Measurements from ENCODE around the gene FREM2. TPM values are rescaled to one million over a fixed set of nuclear protein-coding genes. Genes with fewer than 3 reads are reported as not detected.

Gene FREM2
- total and polyA plus RNA-seq, 2 experiments from 2014 or later: 2.4 to 29.8 TPM

DNA sequence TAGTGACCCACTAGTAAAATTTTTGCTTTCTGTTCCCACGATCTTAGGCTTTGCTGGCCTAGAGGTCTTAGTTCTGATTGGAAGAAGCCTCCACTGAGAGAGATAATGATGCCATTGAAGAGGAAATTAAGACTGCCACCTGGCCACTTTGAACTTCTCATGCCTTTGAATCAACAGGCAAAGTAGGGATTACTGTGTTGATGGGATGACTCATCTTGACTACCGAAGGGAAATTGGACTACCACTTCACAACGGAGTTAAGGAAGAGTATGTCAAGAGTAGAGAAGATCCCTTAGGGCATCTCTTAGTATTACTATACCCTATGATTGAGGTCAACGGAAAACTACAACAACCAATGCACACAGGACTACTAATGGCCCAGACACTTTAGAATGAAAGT is 12.7 kb upstream of the FREM2 start (continued):
- TF ChIP-seq JUNB (IDR thresholded peaks at IDR 0.05; ENCODE audit: unreplicated experiment) (no peak), POLR2AphosphoS5 (IDR thresholded peaks at IDR 0.05; ENCODE audit: low read depth) (no peak), EZH2 (IDR thresholded peaks at IDR 0.05; ENCODE audit: low read depth, unreplicated experiment) (no peak), STAT1 (IDR thresholded peaks at IDR 0.05; ENCODE audit: unreplicated experiment) (no peak), EZH2phosphoT487 (IDR thresholded peaks at IDR 0.05; ENCODE audit: unreplicated experiment) (no peak)
- TF ChIP-seq, protein P1, sequence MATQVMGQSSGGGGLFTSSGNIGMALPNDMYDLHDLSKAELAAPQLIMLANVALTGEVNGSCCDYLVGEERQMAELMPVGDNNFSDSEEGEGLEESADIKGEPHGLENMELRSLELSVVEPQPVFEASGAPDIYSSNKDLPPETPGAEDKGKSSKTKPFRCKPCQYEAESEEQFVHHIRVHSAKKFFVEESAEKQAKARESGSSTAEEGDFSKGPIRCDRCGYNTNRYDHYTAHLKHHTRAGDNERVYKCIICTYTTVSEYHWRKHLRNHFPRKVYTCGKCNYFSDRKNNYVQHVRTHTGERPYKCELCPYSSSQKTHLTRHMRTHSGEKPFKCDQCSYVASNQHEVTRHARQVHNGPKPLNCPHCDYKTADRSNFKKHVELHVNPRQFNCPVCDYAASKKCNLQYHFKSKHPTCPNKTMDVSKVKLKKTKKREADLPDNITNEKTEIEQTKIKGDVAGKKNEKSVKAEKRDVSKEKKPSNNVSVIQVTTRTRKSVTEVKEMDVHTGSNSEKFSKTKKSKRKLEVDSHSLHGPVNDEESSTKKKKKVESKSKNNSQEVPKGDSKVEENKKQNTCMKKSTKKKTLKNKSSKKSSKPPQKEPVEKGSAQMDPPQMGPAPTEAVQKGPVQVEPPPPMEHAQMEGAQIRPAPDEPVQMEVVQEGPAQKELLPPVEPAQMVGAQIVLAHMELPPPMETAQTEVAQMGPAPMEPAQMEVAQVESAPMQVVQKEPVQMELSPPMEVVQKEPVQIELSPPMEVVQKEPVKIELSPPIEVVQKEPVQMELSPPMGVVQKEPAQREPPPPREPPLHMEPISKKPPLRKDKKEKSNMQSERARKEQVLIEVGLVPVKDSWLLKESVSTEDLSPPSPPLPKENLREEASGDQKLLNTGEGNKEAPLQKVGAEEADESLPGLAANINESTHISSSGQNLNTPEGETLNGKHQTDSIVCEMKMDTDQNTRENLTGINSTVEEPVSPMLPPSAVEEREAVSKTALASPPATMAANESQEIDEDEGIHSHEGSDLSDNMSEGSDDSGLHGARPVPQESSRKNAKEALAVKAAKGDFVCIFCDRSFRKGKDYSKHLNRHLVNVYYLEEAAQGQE (IDR thresholded peaks at IDR 0.05; ENCODE audit: unreplicated experiment): no peak
- TF ChIP-seq, protein P2, sequence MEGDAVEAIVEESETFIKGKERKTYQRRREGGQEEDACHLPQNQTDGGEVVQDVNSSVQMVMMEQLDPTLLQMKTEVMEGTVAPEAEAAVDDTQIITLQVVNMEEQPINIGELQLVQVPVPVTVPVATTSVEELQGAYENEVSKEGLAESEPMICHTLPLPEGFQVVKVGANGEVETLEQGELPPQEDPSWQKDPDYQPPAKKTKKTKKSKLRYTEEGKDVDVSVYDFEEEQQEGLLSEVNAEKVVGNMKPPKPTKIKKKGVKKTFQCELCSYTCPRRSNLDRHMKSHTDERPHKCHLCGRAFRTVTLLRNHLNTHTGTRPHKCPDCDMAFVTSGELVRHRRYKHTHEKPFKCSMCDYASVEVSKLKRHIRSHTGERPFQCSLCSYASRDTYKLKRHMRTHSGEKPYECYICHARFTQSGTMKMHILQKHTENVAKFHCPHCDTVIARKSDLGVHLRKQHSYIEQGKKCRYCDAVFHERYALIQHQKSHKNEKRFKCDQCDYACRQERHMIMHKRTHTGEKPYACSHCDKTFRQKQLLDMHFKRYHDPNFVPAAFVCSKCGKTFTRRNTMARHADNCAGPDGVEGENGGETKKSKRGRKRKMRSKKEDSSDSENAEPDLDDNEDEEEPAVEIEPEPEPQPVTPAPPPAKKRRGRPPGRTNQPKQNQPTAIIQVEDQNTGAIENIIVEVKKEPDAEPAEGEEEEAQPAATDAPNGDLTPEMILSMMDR (conservative IDR thresholded peaks at IDR 0.05; ENCODE audit: low read depth in 2 of 2): no peak
- TF ChIP-seq, protein P3, sequence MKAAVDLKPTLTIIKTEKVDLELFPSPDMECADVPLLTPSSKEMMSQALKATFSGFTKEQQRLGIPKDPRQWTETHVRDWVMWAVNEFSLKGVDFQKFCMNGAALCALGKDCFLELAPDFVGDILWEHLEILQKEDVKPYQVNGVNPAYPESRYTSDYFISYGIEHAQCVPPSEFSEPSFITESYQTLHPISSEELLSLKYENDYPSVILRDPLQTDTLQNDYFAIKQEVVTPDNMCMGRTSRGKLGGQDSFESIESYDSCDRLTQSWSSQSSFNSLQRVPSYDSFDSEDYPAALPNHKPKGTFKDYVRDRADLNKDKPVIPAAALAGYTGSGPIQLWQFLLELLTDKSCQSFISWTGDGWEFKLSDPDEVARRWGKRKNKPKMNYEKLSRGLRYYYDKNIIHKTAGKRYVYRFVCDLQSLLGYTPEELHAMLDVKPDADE (IDR thresholded peaks at IDR 0.05): no peak

DNA sequence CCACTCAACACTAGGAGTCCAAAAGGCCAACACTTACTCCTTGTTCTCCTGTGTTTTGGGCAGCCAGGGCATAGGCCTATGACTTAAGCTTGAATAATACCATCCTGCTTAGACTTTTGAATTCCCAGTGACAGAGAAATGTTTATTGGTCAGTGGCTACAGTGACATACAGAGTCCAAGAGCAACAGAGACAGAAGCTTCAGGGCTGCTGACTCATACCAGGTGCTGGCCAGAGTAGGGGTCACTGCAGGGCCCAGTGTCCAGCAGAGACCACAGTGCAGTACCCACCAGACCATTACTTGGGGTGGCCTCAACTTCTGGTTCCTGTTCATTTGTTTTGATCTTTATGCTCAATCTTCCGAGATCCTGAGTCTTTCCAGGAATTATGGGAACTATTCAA is 6.0 kb upstream of the FREM2 start:
- H3K36me3 Mint-ChIP-seq (ENCODE audit: low read depth): no peaks in the 10 kb centered on the region; the same call in 2 of the 3 replicates
- H3K9me3 Mint-ChIP-seq: no peaks in the 10 kb centered on the region
- Histone ChIP-seq H4K20me1 (replicated peaks; ENCODE audit: insufficient read depth) (no peaks in the 10 kb centered on the region), H2AFZ (no peak overlapping the region), H3K27me3 (ENCODE audit: insufficient read depth) (no peaks in the 10 kb centered on the region), H3K4me2 (no peak overlapping the region), H3K9me2 (ENCODE audit: insufficient read depth) (peaks cover 4% of the 10 kb centered on the region; the same call in 1 of the 2 replicates), H3F3A (replicated peaks; ENCODE audit: low read depth) (no peaks in the 10 kb centered on the region), H3K4me1 (ENCODE audit: insufficient read depth) (peaks cover 25% of the 10 kb centered on the region), H3K4me3 (no peak overlapping the region), H3K36me3 (ENCODE audit: insufficient read depth) (no peaks in the 10 kb centered on the region), H3K79me2 (replicated peaks; ENCODE audit: insufficient read depth) (no peaks in the 10 kb centered on the region), H3K27ac (ENCODE audit: low read depth) (no peak overlapping the region)
- no peak overlapping the region for H3K27ac Mint-ChIP-seq
- peaks cover 24% of the 10 kb centered on the region for H3K4me1 Mint-ChIP-seq
- H3K4me3 Mint-ChIP-seq: no peak overlapping the region
- ATAC-seq (no peak), DNase-seq (ENCODE audit: low spot score) (no peak)
- peaks cover 2% of the 10 kb centered on the region for H3K27me3 Mint-ChIP-seq (ENCODE audit: insufficient read depth, low read depth, poor library complexity)
- TF ChIP-seq, protein P3 (IDR thresholded peaks at IDR 0.05): no peak
- TF ChIP-seq, protein P1 (IDR thresholded peaks at IDR 0.05; ENCODE audit: unreplicated experiment): no peak

Data from GM23338 (cell line).